Keratinocyte (primary cell): ENCODE results near the gene PTPRN2.

Source experiments
- EZH2 ChIP-seq: IDR thresholded peaks from one replicate; pipeline ENCODE4 v1.6.1; 2012; ENCODE audit warnings: inconsistent platforms, mild to moderate bottlenecking, low read length, moderate library complexity
- TF ChIP-seq, protein P1 (sequence below), 3 experiments: IDR thresholded peaks in 1 of 3; conservative IDR thresholded peaks in 1 of 3; optimal IDR thresholded peaks in 1 of 3; 2 replicates in 2 of 3; 3 replicates in 1 of 3; pipeline versions ENCODE3 to v1.5.1; 2011; ENCODE audit warnings: low read length in 3 of 3, mild to moderate bottlenecking in 3 of 3, moderate library complexity in 2 of 3, control low read depth in 1 of 3, inconsistent platforms in 1 of 3; ENCODE audit not compliant: insufficient read depth in 2 of 3; ENCODE audit errors: extremely low read depth in 1 of 3

DNA sequence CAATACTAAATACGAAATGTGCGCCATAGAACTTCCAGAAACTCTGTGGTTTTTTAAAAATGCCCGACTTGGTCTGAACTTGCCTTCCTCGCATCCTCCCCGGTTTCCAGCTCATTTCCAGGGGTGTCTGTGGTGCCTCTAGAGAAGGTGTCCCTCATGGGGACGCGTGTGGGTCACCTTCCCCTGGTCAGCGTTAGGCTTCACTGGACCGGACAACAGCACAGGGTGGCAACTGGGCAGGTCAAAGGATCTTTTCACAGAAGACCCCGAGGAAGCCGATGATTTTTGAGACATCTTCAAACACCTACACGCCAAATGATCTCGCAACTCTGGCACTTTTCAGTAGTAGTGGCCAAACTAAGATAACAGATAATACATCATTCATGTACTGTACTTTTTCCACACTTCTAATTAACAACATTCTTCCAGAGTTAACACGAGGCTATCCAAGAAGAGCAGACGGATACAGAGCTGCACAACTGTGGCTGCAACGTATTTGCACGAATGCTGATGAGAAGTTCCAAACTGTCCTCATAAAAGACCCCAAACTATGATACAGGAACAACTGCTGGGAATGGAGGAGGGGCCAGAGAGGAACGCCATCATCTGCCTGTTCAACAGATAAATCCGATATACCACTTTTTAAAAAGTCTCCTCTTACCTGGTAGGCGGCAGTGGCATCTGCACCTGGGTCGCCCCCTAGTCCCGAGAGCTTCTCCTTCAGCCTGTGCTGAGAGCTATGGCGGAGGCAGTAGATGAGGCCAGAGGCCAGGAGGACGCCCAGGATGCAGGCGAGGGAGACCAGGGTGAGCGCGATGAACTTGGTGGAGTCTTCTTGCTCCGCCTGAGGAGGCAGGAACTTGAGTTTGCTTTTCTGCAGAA, 905.3 kb downstream of the PTPRN2 start:
- TF ChIP-seq, protein P1, sequence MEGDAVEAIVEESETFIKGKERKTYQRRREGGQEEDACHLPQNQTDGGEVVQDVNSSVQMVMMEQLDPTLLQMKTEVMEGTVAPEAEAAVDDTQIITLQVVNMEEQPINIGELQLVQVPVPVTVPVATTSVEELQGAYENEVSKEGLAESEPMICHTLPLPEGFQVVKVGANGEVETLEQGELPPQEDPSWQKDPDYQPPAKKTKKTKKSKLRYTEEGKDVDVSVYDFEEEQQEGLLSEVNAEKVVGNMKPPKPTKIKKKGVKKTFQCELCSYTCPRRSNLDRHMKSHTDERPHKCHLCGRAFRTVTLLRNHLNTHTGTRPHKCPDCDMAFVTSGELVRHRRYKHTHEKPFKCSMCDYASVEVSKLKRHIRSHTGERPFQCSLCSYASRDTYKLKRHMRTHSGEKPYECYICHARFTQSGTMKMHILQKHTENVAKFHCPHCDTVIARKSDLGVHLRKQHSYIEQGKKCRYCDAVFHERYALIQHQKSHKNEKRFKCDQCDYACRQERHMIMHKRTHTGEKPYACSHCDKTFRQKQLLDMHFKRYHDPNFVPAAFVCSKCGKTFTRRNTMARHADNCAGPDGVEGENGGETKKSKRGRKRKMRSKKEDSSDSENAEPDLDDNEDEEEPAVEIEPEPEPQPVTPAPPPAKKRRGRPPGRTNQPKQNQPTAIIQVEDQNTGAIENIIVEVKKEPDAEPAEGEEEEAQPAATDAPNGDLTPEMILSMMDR (optimal IDR thresholded peaks at IDR 0.05 in 1 of 3, IDR thresholded peaks at IDR 0.05 in 1 of 3, conservative IDR thresholded peaks at IDR 0.05 in 1 of 3; ENCODE audit: extremely low read depth in 1 of 3, insufficient read depth in 2 of 3, low read length in 3 of 3), result no peak
- TF ChIP-seq EZH2, result no peak
